DMS114 treated with DMSO at 0.1 percent for 48 hours (cell line): ENCODE measurements around the gene XCR1.
"Not testable (repeated sequence)": the region's sequence is repeated elsewhere in the genome, so short reads cannot be mapped to it uniquely, and the experiment has no call there.

Experiments
- DNase-seq: peaks from one replicate; lab custom pipeline; 2025; ENCODE audit not compliant: unreplicated experiment; lab: John Stamatoyannopoulos, UW

XCR1 gene, protein sequence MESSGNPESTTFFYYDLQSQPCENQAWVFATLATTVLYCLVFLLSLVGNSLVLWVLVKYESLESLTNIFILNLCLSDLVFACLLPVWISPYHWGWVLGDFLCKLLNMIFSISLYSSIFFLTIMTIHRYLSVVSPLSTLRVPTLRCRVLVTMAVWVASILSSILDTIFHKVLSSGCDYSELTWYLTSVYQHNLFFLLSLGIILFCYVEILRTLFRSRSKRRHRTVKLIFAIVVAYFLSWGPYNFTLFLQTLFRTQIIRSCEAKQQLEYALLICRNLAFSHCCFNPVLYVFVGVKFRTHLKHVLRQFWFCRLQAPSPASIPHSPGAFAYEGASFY

GRCh38 chr3:46027021-46027705 is at the start of gene XCR1:
TSS of gene XCR1 (minus strand) at chr3:46027483. CDS start at chr3:46021947, 5,536 bp downstream.
- no peak for DNase-seq

DNA sequence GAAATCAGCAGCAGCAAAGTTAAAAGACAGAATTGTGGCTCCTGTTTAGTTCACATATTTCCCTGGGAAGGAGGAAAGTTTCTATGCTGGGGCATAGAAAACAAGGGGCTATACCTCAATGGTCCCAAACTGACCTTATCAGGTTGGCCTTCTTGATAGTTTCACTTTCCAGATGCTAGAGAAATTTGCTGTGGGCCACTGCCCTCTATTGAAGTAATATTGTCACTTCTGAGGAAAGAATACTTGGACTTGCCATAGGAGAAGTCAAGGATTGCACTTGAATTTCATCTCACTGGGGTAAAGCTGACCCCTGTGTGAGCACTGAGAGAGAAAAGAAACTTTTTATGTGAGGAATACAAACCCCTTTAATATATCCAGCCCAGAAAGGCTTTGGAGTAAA is 49.3 kb upstream of the XCR1 start:
- DNase-seq = no peak

DNA sequence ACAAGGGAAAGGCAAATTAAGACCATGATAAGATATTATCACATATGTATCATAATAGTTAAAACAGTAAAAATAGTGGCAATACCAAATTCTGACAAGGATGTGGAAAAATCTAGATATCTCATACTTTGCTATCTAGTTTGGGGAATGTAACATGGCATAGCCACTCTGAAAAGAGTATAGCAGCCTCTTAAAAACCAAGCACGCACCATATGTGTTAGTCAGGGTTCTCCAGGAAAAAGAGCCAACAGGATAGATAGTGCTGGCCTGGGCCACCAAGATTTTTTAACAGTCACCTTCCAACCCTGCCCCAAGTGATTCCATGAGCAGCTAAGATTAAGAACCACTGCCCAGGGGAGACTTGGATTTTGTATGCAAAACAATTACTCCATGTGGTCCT is 48.5 kb upstream of the XCR1 start:
- DNase-seq = no peak

- no peak for DNase-seq
Measured at GRCh38 chr3:46071222-46071858, 44.1 kb upstream of the XCR1 start.

DNA sequence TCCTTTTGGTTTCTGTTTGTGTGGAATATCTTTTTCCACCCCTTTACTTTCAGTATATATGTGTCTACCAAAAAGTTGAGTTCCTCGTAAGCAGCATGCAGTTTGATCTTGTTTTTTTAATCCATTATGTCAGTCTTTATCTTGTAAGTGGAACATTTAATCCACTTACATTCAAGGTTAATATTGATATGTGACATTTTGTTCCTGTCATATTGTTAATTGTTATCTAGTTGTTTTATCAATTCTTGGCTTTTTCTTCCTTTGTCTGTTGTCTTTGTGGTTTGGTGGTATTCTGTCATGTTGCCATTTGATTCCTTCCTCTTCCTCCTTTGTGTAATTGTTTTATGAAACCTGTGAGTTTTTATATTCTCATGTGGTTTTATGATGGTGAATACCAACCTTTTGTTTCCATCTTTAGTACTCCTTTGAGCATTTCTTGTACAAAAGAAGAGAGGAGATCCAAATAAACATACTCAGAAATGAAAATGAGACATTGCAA is 43.4 kb upstream of the XCR1 start:
- DNase-seq = no peak

DNA sequence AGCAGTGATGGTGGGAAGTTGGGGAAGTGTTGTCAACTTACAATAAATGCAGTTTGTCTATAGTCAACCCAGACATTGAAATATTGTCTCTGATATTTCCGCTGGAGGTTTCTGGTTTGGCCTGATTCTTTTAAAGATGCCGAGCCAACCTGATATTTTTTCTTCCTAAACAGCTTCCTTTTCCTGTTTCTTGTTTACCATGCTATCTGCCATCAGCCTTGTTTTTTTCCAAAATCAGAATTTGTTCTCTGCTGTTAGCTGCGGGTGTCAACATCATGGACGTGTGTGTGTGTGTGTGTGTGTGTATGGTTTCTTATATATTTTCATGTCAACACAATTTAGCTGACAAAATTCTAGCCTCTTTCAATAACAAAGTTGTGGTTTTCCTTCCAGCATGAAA is 41.2 kb upstream of the XCR1 start:
- DNase-seq = no peak

- DNase-seq = no peak
Measured at GRCh38 chr3:46067401-46067800, 40.1 kb upstream of the XCR1 start.

GRCh38 chr3:46065750-46066256 is 38.5 kb upstream of the XCR1 start:
- no peak for DNase-seq

GRCh38 chr3:46065294-46065705 is 38.0 kb upstream of the XCR1 start:
- DNase-seq = no peak

- DNase-seq = no peak
Measured at GRCh38 chr3:46062679-46063078, 35.4 kb upstream of the XCR1 start.

DNA sequence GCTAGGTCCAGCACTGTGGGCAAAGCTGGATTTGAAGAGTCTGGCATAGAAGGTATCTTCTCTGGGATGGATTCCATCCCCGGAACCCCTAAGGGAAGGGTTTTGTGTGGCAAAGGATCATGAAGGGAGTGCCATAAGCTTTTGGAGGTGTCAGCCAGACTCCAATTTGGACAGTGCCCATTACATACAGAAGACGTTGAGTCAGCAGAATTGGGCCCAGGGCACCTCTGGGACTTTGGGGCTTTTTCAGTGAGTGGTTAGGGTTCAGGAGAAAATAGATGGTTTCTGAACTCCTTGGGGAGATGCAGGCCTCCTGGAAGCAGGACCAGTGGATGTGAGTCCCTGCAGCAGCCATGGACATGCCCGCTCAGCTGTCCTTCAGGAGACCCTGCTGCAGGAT is 34.6 kb upstream of the XCR1 start:
- no peak for DNase-seq

DNA sequence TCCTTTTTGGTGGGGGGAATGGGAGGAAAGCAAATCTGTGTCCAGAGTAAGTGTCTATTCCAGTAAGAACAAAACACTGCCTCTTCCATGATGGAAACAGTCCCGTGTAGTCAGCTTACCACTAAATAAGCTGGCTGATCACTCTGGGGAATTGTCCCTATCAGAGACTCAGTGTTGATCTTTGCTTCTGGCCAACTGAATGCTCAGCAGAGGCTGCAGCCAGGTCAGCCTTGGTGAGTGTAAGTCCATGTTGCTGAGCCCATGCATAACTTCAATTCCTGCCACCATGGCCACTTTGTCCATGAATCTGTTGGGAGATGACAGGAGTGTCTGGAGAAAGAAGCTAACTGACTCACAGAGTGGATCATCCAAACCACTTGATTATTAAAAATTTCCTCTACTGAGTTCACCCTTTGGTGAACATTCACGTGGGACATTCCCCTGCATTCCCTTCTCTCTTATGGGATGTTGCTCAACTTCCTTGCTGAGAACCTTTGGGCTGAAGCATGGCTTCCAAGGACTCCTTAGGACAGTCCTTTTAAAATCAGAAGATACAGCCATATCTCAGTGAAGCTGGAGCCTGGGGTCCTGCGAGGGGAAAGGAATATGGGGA is 33.9 kb upstream of the XCR1 start:
- no peak for DNase-seq

DNA sequence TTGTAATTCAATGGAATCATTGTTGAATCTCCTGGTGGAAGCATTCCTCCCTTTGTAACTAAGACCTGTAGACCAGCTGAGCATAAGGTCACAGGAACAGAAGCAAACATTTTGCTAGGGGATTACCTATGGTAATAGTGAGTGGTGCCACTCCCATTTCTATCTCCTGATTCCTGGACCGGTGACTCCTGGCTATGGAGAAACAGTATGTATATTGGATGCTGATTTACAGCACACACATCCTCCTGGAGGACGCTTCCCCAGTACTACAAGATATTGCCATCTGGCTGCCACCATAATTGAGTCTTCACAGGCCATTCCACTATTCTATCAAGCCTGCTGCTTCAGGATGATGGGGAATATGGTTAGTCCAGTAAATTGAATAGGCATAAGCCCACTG is 33.3 kb upstream of the XCR1 start:
- DNase-seq = no peak

GRCh38 chr3:46059432-46059831 is 32.1 kb upstream of the XCR1 start:
- no peak for DNase-seq

DNA sequence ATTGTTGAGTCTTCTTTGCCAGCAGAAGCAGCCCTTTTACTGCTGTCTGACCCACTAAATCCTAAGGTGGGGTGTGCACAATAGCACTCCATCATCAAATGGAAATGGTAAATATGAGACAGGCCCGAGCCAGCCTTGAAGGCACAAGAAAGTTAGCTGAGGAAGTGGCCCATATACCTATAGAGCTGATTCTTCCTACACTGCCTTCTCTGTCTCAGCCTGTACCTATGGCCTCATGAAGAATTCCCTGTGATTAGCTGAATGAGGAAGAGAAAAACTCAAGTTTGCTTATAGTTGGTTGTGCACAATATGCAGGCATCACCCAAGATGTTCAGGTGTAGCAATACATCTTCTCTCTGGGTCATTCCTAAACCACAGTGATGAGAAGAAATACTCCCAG is 31.7 kb upstream of the XCR1 start:
- DNase-seq = no peak

GRCh38 chr3:46057716-46058115 is 30.4 kb upstream of the XCR1 start:
- no peak for DNase-seq

- no peak for DNase-seq
Measured at GRCh38 chr3:46056686-46057085, 29.4 kb upstream of the XCR1 start.

DNA sequence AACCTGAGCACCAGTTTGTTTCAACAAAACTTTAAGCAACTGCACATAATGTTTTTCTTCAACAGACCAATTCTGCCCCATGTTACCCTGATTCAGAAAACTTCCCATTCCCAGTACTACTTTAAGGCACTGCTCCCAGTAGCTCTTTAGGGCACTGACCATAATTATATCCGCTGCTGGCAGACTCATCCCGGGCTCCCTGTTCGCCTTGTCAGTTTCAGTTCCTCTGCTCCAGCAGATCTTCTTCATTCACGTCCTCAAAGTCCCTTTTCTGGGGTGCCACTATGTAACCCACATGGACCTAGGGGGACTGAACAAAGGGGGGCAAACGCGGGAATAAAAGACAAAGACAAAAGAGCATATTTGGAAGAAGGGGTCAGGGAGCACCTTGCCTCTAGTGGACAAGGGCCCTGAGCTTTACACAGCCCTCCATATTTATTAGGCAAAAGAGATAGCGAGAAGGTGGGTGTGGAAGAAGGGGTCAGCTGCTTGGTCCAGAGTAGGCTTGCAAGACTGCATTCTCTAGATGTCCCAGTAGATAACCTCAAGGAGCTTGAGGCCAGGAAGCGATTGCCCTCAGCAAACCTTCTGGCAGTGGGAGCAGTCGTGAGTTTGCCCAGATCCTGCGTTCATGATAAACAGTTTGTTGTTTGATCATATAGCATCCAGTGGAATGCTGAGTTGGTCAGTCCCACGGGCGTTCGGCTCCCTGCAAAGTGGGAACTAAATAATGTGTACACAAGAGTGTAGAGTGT is 26.7 kb upstream of the XCR1 start:
- not testable (repeated sequence) for DNase-seq

GRCh38 chr3:46053265-46053664 is 26.0 kb upstream of the XCR1 start:
- not testable (repeated sequence) for DNase-seq

DNA sequence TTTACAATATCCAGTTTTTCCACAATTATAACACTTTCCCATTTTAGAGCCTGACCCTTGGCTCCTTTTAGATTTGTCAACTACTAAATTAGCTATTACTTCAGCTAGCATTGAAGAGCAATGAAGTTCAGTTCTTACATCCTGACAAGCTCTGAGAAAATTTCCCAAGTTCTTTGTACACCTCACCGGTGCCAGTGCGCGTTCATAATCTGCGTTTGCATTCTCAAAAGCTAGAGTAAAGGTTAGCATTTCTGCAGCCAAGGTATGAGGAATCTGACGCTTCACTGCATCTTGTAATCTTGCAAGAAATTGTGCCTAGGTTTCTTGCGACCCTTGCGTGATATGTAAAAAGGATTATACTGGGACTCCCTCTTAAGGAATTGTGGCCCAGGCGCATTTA is 25.2 kb upstream of the XCR1 start:
- DNase-seq = no peak

- DNase-seq = no peak
Measured at GRCh38 chr3:46049093-46049492, 21.8 kb upstream of the XCR1 start.
